MM.1S (cell line): Measurements from ENCODE around the gene LGALS9.
"Not testable (repeated sequence)": the region's sequence is repeated elsewhere in the genome, so short reads cannot be mapped to it uniquely, and the experiment has no call there.

Experiments used
- DNase-seq: peaks from one replicate; pipeline ENCODE4 v3.0.0-alpha.2; 2015
- H2AFZ ChIP-seq: fragments of 300-600 bp; sonication (generic); 2 replicates; pipeline ENCODE4 v1.6.0; 2016; ENCODE audit warnings: antibody characterized with exemption, low read length
- H3F3A ChIP-seq: fragments of 300-600 bp; sonication (generic); 2 replicates; pipeline ENCODE4 v1.6.1; 2016; ENCODE audit warnings: mild to moderate bottlenecking, antibody characterized with exemption, low read length, moderate library complexity, mixed read lengths; ENCODE audit not compliant: insufficient read depth
- H3K27ac ChIP-seq: fragments of 300-600 bp; sonication (generic); 2 replicates; pipeline ENCODE4 v1.5.1; 2016; ENCODE audit warnings: mild to moderate bottlenecking, low read length
- H3K27me3 ChIP-seq: fragments of 300-600 bp; sonication (generic); replicated peaks from 2 replicates; pipeline ENCODE4 v1.6.0; 2016; ENCODE audit warnings: low read length; ENCODE audit not compliant: insufficient read depth
- H3K36me3 ChIP-seq: fragments of 300-600 bp; sonication (generic); replicated peaks from 2 replicates; pipeline ENCODE4 v1.6.1; 2016; ENCODE audit warnings: mild to moderate bottlenecking, low read length, mixed read lengths; ENCODE audit not compliant: insufficient read depth
- H3K4me1 ChIP-seq: fragments of 300-600 bp; sonication (generic); 2 replicates; pipeline ENCODE4 v1.6.1; 2016; ENCODE audit warnings: low read length, mixed read lengths
- H3K4me2 ChIP-seq: fragments of 300-600 bp; sonication (generic); 2 replicates; pipeline ENCODE4 v1.6.0; 2016; ENCODE audit warnings: low read depth, low read length
- H3K4me3 ChIP-seq: fragments of 300-600 bp; sonication (generic); 2 replicates; pipeline ENCODE4 v1.5.1; 2016; ENCODE audit warnings: low read length, mixed read lengths
- H3K79me2 ChIP-seq: fragments of 300-600 bp; sonication (generic); 2 replicates; pipeline ENCODE4 v1.6.1; 2016; ENCODE audit warnings: mixed run types, low read length, mixed read lengths
- H3K9ac ChIP-seq: fragments of 300-600 bp; sonication (generic); 2 replicates; pipeline ENCODE4 v1.6.1; 2016; ENCODE audit warnings: low read length, mixed read lengths
- H3K9me2 ChIP-seq: fragments of 300-600 bp; sonication (generic); replicated peaks from 2 replicates; pipeline ENCODE4 v1.6.1; 2016; ENCODE audit warnings: mild to moderate bottlenecking, low read length, mixed read lengths; ENCODE audit not compliant: insufficient read depth
- H3K9me3 ChIP-seq: fragments of 300-600 bp; sonication (generic); replicated peaks from 2 replicates; pipeline ENCODE4 v1.6.1; 2016; ENCODE audit warnings: mild to moderate bottlenecking, low read length, mixed read lengths; ENCODE audit not compliant: insufficient read depth
- H4K20me1 ChIP-seq: fragments of 300-600 bp; sonication (generic); 2 replicates; pipeline ENCODE4 v1.6.1; 2016; ENCODE audit warnings: mild to moderate bottlenecking, low read length, moderate library complexity, mixed read lengths; ENCODE audit not compliant: insufficient read depth
- EZH2 ChIP-seq: fragments of 300-600 bp; sonication (generic); optimal IDR thresholded peaks from 2 replicates; pipeline ENCODE3; 2017; ENCODE audit warnings: low read depth, mild to moderate bottlenecking, antibody characterized with exemption, low read length, mixed read lengths
- EZH2phosphoT487 ChIP-seq: fragments of 300-600 bp; sonication (generic); IDR thresholded peaks from 2 replicates; pipeline ENCODE4 v1.6.1; 2018; ENCODE audit warnings: antibody characterized with exemption, low read length
- TF ChIP-seq, protein P1 (sequence below): fragments of 300-600 bp; sonication (generic); IDR thresholded peaks from 2 replicates; pipeline ENCODE4 v1.5.1; 2016; ENCODE audit warnings: antibody characterized with exemption, low read length, mixed read lengths

The LGALS9 gene

DNA sequence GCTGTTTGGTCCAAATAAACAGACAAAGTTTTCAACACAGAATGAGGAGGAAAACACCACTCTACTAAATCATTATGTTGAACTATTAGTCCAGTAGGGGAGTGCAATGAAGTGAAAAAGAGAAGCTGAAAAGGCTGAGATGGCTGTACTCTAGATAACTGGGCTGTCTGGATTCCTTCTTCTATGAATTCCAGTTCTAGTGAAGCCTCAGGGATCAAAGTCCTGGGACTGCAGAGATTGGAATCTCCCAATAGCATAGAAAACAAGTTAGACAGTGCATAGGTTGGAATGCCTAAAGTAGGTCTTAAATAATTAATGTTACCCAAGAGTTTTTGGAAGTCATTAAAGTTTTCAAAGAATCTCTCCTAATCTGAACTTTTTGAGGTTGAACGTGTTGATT lies 59.9 kb downstream of the LGALS9 start:
- Histone ChIP-seq H3K4me1 (no peaks in the 10 kb centered on the region), H2AFZ (no peak overlapping the region), H4K20me1 (no peaks in the 10 kb centered on the region), H3K4me3 (no peak overlapping the region), H3K27ac (no peak overlapping the region), H3K4me2 (no peak overlapping the region), H3K9me2 (no peaks in the 10 kb centered on the region), H3K36me3 (no peaks in the 10 kb centered on the region), H3K9ac (no peak overlapping the region), H3K79me2 (no peaks in the 10 kb centered on the region), H3K27me3 (no peaks in the 10 kb centered on the region), H3F3A (no peaks in the 10 kb centered on the region), H3K9me3 (no peaks in the 10 kb centered on the region)
- DNase-seq, result no peak
- TF ChIP-seq EZH2phosphoT487 (no peak), EZH2 (no peak)
- TF ChIP-seq, protein P1, sequence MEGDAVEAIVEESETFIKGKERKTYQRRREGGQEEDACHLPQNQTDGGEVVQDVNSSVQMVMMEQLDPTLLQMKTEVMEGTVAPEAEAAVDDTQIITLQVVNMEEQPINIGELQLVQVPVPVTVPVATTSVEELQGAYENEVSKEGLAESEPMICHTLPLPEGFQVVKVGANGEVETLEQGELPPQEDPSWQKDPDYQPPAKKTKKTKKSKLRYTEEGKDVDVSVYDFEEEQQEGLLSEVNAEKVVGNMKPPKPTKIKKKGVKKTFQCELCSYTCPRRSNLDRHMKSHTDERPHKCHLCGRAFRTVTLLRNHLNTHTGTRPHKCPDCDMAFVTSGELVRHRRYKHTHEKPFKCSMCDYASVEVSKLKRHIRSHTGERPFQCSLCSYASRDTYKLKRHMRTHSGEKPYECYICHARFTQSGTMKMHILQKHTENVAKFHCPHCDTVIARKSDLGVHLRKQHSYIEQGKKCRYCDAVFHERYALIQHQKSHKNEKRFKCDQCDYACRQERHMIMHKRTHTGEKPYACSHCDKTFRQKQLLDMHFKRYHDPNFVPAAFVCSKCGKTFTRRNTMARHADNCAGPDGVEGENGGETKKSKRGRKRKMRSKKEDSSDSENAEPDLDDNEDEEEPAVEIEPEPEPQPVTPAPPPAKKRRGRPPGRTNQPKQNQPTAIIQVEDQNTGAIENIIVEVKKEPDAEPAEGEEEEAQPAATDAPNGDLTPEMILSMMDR, result no peak

DNA sequence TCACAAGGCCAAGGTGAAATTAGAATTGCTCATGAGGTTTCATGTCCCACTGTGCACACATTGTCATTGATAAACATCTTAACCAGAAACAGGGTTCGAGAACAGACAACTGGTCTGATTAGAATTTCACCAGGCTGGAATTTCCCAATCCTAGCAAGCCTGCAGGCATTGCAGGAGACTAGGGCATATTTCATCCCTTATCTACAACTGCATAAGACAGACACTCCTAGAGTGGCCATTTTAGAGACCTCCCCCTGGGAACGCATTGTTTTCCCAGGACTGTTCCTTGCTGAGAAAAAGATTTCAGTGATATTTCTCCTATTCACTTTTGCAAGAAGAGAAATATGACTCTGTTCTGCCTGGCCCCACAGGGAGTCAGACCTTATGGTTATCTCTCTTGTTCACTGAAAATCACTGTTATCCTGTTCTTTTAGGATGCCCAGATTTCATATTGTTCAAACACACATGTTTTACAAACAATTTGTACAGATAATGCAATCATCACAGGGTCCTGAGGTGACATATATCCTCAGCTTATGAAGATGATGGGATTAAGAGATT lies 64.3 kb downstream of the LGALS9 start:
- H3K9me3 ChIP-seq, H3K27ac ChIP-seq, H3K9me2 ChIP-seq, H3K79me2 ChIP-seq, DNase-seq, H3F3A ChIP-seq, H3K4me3 ChIP-seq, H4K20me1 ChIP-seq, H3K9ac ChIP-seq, H3K4me1 ChIP-seq, H2AFZ ChIP-seq, H3K36me3 ChIP-seq, H3K27me3 ChIP-seq, H3K4me2 ChIP-seq: not testable (repeated sequence)
